ENCODE data around the gene DIPK1B.

The DIPK1B gene

DNA sequence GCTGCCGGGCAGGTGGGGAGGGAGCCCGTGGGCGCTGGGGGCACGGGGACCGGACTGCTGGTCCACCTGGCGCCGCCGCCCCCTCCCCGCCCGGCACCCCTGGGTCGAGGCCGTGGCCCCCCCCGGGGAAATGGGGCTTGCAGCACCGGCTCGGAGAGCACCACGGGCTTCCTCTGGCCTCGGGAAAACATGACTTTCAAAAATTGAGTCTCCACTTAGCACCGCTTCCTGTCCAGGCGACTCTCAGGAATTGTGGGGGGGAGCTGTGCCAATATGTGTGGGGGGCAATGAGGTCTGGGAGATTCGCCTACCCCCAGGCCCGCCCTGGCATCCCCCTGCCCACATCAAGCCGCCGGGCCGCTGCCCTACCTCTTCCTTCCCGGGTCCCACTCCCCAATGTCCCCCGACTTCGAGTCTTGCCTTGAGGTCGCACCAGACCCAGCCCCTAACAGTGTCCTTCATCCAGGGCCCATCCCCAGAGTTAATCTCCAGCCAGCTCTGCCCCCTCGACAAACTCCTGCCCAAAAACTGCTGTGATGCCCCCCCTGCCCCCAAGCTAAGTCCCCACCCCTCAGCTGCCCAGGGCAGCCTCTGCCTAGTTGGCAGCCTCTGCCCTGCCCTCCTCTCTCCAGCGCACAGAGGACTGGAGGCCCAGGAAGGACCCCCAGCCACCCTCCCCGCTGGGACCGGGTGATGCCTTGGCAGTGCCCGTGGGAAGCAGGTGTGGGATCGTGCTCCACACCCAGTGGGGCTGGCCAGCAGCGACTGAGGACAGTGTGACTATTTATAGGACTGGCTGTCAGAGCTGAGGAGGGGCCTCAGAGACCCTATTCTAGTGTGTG, 45.8 kb upstream of the DIPK1B start:
- H3K9me3 ChIP-seq (ENCODE audit: insufficient read depth, low read length), result no peaks in the 10 kb centered on the region
- H3K36me3 ChIP-seq (ENCODE audit: insufficient read depth, insufficient read length, low read length), result no peaks in the 10 kb centered on the region
- peaks cover 15% of the 10 kb centered on the region for H3K27me3 ChIP-seq (ENCODE audit: insufficient read depth, insufficient read length)
- H3K4me3 ChIP-seq (ENCODE audit: insufficient read length, low read depth), result peak overlapping the region; percentile 51
- H3K9ac ChIP-seq (ENCODE audit: insufficient read length, low read depth), result peak overlapping the region; percentile 64
- DNase-seq (ENCODE audit: low read depth, low spot score), result no peak
- H3K4me1 ChIP-seq (ENCODE audit: insufficient read depth, insufficient read length), result peaks cover 37% of the 10 kb centered on the region
- TF ChIP-seq YY1 (IDR thresholded peaks at IDR 0.05; ENCODE audit: insufficient read depth, insufficient read length), result no peak
- no peak for TF ChIP-seq SUZ12 (IDR thresholded peaks at IDR 0.05; ENCODE audit: extremely low read depth, insufficient read depth, insufficient read length)
- no peak for TF ChIP-seq ZNF274 (IDR thresholded peaks at IDR 0.05; ENCODE audit: low read depth, low read length)

DNA sequence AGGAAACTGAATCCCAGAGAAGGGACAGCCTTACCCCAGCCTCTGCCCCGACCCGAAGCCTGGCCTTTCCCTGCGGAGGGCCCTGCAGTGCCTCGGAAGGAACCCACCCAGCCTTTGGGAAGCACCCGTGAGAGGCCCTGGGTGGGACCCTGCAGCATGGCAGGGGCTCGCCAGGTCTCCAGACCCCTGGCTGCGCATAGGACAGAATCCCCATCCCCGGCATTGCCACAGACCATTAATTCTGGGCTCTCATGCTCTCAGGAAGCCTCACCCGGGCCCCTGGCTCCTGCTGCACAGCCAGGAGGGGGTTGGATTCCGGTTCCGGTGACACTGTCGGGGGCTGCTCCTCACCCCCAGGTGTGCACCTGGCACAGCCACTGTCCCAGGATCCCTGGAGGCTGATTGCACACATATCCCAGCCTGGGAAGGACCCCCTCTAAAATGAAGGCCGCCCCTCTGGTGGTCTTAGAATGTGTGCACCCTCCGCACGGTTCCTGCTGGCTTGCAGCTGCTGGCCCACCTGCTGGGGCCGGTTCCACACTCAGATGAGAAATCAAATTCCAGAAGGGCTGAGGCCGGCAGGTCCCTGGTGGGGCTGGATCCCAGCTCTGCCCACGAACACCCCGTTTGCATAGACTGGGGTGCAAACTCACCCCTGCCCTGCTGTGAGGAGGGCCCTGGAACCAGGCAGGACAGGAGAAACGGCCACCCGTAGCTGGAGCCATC, 45.0 kb upstream of the DIPK1B start:
- peaks cover 15% of the 10 kb centered on the region for H3K27me3 ChIP-seq (ENCODE audit: insufficient read depth, insufficient read length)
- H3K4me1 ChIP-seq (ENCODE audit: insufficient read depth, insufficient read length), result peaks cover 37% of the 10 kb centered on the region
- no peak for DNase-seq (ENCODE audit: low read depth, low spot score)
- no peaks in the 10 kb centered on the region for H3K9me3 ChIP-seq (ENCODE audit: insufficient read depth, low read length)
- H3K9ac ChIP-seq (ENCODE audit: insufficient read length, low read depth), result peak overlapping the region; percentile 32
- TF ChIP-seq SUZ12 (IDR thresholded peaks at IDR 0.05; ENCODE audit: extremely low read depth, insufficient read depth, insufficient read length), result no peak
- TF ChIP-seq ZNF274 (IDR thresholded peaks at IDR 0.05; ENCODE audit: low read depth, low read length), result no peak
- TF ChIP-seq YY1 (IDR thresholded peaks at IDR 0.05; ENCODE audit: insufficient read depth, insufficient read length), result no peak
- peaks cover under 1% of the 10 kb centered on the region for H3K36me3 ChIP-seq (ENCODE audit: insufficient read depth, insufficient read length, low read length)
- H3K4me3 ChIP-seq (ENCODE audit: insufficient read length, low read depth), result no peak overlapping the region

GRCh38 chr9:136667940-136668760, 44.2 kb upstream of the DIPK1B start:
- no peaks in the 10 kb centered on the region for H3K9me3 ChIP-seq (ENCODE audit: insufficient read depth, low read length)
- H3K9ac ChIP-seq (ENCODE audit: insufficient read length, low read depth), result peak overlapping the region; percentile 32
- H3K4me3 ChIP-seq (ENCODE audit: insufficient read length, low read depth), result no peak overlapping the region
- H3K4me1 ChIP-seq (ENCODE audit: insufficient read depth, insufficient read length), result peaks cover 38% of the 10 kb centered on the region
- TF ChIP-seq YY1 (IDR thresholded peaks at IDR 0.05; ENCODE audit: insufficient read depth, insufficient read length) (no peak), SUZ12 (IDR thresholded peaks at IDR 0.05; ENCODE audit: extremely low read depth, insufficient read depth, insufficient read length) (no peak), ZNF274 (IDR thresholded peaks at IDR 0.05; ENCODE audit: low read depth, low read length) (no peak)
- H3K27me3 ChIP-seq (ENCODE audit: insufficient read depth, insufficient read length), result peaks cover 15% of the 10 kb centered on the region
- H3K36me3 ChIP-seq (ENCODE audit: insufficient read depth, insufficient read length, low read length), result peaks cover 8% of the 10 kb centered on the region
- no peak for DNase-seq (ENCODE audit: low read depth, low spot score)

DNA sequence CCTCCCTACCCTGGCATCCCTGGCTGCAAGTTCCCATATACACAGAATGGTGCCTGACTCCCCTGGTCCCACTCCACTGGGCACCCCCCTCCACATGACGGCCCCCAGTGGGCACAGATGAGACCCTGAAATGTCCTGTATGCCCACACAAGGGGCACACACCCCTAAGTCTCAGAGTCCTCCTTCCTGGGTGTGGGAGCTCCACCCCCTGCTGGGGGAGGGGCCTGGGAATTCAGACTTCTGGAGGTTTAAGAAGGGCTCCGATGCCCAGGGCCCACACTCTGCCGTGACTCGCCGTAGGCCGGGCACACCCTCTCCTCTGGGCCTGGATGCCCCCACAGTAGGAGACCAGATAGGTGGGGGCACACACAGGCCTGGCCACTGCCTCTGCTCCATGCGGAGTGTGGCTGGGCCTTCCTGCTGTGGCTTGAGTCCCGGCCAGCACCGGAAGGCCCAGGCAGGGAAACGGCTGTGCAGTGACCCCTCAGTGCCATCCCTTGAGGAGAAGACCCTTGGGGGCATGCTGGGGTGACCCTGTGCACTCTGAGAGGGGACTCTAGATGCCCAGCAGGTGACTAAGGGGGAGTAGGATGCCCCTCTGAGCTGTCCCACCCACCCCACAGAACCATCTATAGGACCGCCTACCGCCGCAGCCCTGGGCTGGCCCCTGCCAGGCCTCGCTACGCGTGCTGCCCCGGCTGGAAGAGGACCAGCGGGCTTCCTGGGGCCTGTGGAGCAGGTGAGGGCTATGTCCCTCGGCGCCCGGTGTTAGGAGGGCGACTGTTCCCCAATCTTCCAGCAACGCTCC, 43.2 kb upstream of the DIPK1B start:
- no peak for TF ChIP-seq YY1 (IDR thresholded peaks at IDR 0.05; ENCODE audit: insufficient read depth, insufficient read length)
- TF ChIP-seq ZNF274 (IDR thresholded peaks at IDR 0.05; ENCODE audit: low read depth, low read length), result no peak
- TF ChIP-seq SUZ12 (IDR thresholded peaks at IDR 0.05; ENCODE audit: extremely low read depth, insufficient read depth, insufficient read length), result no peak
- peaks cover 18% of the 10 kb centered on the region for H3K36me3 ChIP-seq (ENCODE audit: insufficient read depth, insufficient read length, low read length)
- H3K9ac ChIP-seq (ENCODE audit: insufficient read length, low read depth), result peak overlapping the region; percentile 50
- no peak overlapping the region for H3K4me3 ChIP-seq (ENCODE audit: insufficient read length, low read depth)
- peaks cover 9% of the 10 kb centered on the region for H3K27me3 ChIP-seq (ENCODE audit: insufficient read depth, insufficient read length)
- no peaks in the 10 kb centered on the region for H3K9me3 ChIP-seq (ENCODE audit: insufficient read depth, low read length)
- peaks cover 37% of the 10 kb centered on the region for H3K4me1 ChIP-seq (ENCODE audit: insufficient read depth, insufficient read length)
- no peak for DNase-seq (ENCODE audit: low read depth, low spot score)

DNA sequence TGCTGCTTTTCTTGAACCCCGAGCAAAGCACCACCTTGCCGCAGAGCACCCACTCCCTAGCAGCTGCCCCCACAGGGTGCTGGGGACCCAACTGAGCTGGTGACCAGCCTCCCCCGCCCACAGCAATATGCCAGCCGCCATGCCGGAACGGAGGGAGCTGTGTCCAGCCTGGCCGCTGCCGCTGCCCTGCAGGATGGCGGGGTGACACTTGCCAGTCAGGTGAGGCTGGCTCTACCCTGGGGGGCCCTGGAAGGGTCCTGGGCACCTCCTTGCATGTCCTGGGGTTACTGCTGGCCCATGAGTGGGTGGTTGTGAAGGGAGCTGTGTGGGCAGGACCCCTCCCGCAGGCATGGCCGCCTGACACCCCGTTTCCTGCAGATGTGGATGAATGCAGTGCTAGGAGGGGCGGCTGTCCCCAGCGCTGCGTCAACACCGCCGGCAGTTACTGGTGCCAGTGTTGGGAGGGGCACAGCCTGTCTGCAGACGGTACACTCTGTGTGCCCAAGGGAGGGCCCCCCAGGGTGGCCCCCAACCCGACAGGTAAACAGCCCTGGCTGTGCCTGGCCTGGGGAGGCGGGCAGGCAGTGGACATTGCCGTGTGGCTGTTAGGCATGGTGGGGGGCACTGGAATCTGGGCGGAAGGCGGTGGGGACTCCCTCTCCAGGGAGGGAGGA, 42.4 kb upstream of the DIPK1B start:
- DNase-seq (ENCODE audit: low read depth, low spot score), result no peak
- H3K36me3 ChIP-seq (ENCODE audit: insufficient read depth, insufficient read length, low read length), result peaks cover 25% of the 10 kb centered on the region
- no peaks in the 10 kb centered on the region for H3K9me3 ChIP-seq (ENCODE audit: insufficient read depth, low read length)
- no peak overlapping the region for H3K9ac ChIP-seq (ENCODE audit: insufficient read length, low read depth)
- peaks cover 35% of the 10 kb centered on the region for H3K4me1 ChIP-seq (ENCODE audit: insufficient read depth, insufficient read length)
- H3K4me3 ChIP-seq (ENCODE audit: insufficient read length, low read depth), result no peak overlapping the region
- TF ChIP-seq ZNF274 (IDR thresholded peaks at IDR 0.05; ENCODE audit: low read depth, low read length), result no peak
- no peak for TF ChIP-seq SUZ12 (IDR thresholded peaks at IDR 0.05; ENCODE audit: extremely low read depth, insufficient read depth, insufficient read length)
- no peak for TF ChIP-seq YY1 (IDR thresholded peaks at IDR 0.05; ENCODE audit: insufficient read depth, insufficient read length)
- H3K27me3 ChIP-seq (ENCODE audit: insufficient read depth, insufficient read length), result peaks cover 3% of the 10 kb centered on the region
